OCI-M1 (cell line): ENCODE data around the gene SMYD3.
"Not testable (repeated sequence)": the region's sequence is repeated elsewhere in the genome, so short reads cannot be mapped to it uniquely, and the experiment has no call there.

Experiments
- DNase-seq: peaks from one replicate; lab custom pipeline; 2025; lab: John Stamatoyannopoulos, UW

Gene SMYD3

DNA sequence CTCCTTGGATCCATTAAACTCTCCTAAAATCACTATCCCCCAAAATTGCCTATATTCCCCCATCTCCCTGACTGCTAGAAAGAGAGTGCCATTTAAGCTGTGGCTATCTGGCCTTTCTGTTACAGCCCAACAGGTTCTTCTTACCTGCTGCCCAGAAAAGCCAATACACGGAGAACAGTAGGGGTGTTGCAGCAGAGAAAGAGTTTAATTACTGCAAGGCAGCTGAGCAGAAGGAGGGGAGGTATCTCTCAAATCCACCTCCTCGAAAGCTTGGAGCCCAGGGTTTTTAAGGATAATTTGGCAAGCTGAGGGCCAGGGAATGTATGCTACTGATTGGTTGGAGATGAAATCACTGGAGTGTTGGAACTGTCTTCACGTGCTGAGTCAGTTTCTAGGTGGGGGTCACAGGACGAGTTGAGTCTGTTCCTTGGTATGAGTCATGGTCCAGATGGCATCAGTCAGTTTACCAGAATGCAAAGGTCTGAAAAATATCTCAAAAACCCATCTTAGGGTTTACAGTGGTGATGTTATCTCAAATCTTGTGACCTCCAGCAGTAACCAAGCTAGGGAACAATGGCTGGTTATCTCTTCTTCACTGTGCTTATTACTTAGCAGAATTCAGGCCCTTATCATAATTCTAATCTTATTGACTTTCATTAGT, 89.8 kb downstream of the SMYD3 start:
- no peak for DNase-seq

DNA sequence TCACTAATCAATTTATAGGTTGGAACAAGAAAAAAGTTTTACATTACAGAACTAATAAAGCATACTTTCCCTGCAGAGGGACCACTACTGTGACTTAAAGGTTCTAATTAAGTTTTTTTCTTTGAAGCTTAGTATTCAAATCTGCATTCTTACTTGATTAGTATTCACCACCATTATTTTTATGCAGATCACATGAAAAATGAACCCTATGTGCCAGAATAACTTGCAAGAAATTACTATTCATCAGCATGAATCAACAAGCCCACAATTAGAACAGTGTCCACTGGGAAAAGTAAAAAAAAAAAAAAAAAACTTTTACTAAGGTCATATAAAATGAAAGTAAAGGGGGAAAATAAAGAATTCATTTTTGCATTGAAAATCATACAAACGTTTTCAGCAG, 90.8 kb downstream of the SMYD3 start:
- DNase-seq: no peak

DNA sequence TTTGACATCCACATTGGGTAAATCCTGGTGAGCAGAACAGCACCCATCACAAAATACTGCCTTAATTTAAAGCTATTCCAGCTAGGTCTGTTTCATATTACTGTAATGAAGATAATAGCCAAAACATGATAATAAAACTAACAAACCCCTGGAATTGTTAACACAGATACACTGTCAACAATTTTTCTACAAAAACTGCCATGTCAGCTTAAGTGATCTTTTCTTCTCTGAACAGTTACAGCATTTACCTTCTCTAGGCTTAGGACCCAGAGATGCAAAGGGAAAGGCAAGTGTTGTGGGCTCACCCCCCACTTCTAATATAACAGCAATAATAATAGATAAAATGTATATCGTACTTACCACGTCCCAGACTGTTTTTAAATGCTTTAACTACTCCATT, 92.1 kb downstream of the SMYD3 start:
- no peak for DNase-seq

DNA sequence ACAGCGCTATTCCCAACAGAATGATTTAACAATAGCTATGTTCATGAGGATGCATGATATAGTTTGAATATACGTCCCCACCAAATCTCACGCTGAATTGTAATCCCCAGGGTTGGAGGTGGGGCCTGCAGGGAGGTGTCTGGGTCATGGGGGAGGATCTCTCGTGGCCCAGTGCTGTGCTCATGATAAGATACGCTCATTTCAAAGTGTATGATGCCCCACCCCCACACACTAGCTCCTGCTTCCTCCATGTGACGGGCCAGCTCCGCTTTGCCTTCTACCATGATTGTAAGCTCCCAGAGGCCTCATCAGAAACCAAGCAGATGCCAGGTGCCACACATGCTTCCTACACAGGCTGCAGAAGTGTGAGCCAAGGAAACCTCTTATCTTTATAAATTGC, 93.6 kb downstream of the SMYD3 start:
- DNase-seq: no peak

DNA sequence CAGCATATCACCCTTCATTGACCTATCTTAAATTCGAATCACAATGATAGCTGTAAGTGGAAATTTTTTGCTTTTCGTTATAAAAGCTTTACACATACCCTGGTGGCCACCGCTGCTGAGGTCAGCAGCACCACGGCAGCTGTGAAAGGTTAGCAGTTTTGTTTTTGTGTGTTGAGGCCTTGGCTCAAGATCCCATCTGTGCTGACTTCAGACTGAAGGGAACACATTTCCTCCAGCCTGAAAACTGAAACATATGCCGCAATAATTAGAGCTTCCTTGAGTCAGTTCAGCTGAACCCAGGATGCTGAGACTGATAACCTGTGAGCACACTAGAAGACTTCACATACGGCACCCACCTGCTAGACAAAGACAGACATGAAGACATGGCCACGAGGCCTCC, 103.0 kb downstream of the SMYD3 start:
- DNase-seq: no peak

DNA sequence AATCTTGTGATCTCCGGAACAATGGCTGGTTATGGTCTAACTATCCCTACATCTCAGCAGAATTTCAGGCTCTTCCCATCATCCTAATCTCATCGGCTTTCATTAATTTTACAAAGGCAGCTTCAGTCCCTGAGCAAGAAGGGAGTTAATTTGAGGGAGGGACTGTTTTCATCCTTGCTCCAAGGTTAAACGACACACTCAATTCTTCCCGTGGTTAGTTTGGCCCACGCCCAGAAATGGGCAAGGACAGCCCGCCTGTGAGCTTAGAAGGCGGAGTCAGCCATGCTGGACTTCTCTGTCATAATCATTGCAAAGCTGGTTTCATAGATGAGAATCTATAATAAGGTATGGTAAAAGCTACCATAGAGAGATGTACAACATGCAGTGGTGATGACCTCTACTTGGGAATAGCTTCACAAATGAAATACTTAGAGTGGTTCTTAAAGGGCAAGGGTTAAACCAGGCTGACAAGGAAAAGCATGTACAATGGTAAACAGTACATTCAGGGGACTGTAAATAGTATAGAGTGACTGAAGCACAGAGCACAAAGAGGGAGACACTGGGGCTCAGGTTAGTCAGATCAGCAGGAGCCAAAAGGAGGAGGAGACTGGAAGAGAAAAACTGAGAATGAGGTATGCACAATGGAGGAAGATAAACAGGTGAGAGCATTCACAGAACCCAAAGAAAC, 108.8 kb downstream of the SMYD3 start:
- peak; percentile 44 for DNase-seq

DNA sequence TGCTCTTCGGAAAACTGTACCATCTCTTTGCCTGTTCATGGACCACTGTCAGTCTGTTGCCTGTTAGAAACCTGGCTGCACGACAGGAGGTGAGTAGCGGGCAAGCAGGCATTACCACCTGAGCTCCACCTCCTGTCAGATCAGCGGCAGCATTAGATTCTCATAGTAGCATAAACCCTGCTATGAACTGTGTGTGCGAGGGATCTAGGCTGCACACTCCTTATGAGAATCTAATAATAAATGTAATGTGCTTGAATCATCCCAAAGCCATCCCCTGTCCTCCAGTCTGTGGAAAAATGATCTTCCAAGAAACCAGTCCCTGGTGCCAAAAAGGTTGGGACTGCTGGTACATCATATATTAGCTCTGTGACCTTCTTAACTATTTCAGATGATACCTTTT, 110.0 kb downstream of the SMYD3 start:
- no peak for DNase-seq

DNA sequence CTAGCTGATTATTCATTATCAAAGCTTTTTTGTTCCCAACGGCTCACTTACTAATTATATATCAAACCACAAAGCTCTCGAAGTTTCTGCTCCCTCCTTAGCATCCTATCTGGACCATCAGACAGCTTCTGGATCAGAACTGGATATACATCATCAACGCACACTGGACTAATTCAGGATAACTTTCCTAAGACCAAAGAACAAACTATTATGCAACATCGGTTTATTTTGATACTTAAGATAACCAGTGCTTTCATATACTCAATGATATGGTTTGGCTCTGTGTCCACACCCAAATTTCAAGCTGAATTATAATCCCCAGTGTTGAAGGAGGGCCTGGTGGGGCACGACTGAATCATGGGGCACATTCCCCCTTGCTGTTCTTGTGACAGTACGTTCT, 110.8 kb downstream of the SMYD3 start:
- DNase-seq: no peak

DNA sequence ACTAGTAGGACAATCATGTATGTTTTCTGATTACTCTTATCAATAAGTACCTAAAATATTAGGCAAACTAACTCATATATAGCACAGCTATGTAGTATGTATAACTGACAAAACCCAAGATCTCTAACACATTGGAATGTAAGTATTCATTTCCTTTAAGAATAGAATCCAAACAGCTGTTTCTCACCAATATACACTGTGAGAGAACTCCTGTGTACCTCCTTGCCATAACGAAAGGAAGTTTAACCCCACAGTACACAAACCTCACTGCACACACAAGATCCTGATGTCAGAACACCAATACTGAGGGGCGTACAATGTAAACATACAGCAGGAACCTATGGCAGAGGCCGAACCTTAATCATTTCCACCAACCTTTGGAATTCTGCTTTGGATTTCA, 113.0 kb downstream of the SMYD3 start:
- no peak for DNase-seq

DNA sequence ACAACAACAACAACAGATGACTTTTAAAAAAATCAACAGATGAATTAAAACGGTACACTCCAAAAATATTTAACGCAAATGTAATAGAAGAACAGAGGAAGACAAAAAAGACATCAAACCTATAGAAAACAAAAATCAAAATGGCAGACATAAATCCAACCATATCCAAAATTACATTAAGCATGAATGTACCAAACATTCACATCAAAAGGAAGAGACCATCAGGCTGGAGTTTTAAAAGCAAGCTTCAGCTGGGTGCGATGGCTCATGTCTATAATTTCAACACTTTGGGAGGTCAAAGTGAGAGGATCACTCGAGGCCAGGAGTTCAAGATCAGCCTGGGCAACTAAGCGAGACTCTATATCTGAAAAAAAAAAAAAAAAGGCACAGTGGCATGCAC, 116.2 kb downstream of the SMYD3 start:
- DNase-seq: no peak

DNA sequence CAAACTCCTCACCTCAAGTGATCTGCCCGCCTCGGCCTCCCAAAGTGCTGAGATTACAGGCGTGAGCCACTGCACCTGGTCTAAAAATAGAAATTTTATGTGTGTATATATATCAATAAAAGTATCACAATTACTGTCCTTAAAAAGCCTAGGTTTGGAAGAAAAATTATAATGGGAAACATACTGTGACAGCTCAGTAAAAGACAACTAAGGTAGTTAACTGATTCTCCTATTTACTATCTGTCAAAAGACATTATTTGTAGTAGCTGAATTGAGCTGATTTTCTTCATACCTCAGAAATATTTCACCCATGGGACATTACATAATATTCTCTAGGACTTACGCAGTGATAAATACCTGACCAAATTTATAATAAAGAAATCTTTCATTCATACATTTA, 122.5 kb downstream of the SMYD3 start:
- DNase-seq: no peak

DNA sequence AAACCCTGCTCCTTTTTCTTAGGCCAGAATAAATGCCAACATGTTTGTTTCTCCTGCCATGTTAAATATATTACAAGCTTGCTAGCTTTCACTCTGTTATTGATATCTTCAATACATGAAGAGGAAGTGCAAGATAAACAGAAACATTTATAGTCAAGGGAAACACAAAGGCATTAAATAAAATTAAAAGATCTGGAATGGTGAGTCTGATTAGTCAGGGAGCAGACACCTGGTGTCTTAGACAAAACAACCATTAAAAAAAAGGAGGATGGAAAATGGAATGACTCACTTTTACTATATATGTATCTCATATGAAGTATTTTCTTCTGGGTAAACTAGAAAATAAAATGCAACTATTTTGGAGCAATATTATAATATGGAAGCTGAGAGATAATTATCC, 123.3 kb downstream of the SMYD3 start:
- no peak for DNase-seq

DNA sequence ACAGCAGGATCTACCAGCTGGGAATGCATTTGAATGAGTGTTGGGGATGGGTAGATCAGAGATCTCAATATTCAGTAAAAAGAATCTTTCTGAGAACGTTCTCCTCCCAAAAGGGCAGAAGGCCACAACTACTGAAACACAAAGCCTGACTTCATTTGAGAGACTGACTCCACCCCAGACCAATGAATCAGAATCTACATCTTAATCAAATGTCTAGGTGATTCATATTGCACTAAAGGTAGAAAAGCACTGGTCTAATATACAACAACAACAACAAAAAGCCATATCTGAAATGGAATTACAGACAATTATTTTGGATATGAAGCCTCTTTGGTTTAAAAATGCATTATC, 123.9 kb downstream of the SMYD3 start:
- no peak for DNase-seq

DNA sequence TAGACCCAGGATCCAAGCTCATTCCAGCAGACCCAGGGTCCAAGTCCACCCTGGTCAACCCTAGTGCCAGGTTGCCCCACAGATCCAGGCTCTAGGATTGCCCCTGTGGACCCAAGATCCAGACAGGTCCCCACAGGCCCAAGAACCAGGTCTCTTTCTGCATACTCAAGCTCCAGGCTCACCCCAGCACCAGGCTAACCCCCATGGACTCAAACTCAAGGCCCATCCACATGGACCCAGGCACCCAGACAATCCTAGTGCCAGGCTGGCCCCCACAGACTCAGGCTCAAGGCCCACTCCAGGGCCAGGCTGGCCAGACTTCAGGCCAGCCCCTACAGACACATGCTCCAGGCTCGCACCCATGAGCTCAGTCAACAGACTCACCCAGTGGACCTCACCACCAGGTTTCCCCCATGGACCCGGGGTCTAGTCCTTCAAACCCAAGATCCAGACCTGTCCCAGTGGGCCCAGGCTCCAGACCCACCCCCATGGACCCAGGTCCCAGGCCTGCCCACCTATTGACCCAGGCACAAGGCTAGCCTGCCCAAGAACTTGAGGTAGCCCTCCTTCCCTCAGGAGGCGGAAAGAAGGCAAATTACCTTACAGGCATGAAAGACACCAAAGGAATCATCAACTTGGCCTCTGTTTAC, 124.4 kb downstream of the SMYD3 start:
- DNase-seq: no peak

DNA sequence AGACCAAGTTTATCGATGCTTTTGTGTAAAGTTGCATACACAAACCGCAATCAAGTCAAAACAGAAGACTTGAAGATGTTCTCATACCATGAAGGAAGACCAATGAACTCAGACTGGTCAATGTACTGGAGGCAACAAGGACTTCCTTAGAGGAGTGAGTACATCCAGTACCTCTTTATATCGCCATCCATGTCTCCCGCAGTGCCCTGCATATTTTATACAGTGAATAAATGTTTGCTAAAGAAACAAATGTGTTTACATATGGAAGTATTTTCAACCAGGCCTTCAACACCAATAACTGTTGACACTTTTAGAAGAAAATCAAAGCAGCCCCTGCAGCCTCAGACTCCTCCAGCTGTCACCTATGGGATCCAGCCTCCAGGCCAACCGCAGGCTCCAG, 125.6 kb downstream of the SMYD3 start:
- DNase-seq: no peak

DNA sequence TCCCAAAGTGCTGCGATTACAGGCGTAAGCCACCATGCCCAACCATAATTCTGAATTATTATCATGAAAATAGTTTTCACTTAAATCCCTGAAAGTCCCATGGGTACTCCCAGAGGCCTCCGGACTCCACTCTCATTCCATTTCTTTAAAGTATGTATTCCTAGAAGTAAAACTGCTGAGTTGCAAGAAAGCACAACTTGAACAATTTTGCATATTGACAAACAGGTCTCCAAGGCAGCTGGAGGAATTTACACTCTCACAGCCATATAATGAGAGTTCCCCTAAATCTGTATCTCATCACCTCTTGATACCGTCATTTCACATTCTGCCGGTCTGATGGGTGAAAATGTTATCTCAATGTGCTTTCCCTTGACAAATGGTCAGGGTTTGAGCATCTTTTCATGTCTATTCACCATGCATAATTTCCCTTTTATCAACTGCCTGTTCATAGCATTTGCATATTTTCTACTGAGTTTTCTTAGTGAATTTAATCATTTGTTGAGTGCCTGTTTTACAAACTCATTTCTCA, 129.4 kb downstream of the SMYD3 start:
- no peak for DNase-seq

DNA sequence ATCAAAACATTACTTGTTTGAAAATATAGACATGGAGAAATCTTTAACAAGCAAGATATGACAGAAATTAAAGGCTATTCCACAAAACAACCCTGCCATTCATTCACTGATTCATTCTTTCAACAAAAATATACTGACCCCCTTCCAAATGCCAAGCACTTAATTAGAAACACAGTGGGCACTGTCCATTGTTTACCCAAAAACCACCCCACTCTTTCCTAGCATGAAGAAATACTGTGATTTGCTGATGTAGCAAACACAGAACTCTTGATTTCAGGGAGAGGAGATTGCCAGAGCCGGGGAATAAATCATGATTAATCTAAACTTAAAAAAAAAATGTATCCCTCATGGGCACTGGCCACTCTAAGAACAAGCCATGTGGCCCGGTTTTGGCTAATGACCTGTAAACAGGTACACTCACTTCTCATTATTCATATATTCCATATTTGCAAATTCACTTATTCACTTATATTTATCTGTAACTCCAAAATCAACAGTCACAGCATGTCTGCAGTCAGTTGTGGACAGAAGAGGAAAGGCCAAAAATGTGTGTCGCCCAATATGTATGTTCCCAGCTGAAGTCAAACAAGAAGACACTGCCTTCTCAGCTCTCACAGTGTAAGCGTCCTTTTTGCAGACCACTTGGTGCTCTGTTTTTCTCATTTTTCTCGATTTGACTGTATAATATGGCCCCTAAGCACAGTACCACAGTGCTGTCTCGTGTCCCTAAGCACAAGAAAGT, 133.1 kb downstream of the SMYD3 start:
- no peak for DNase-seq

DNA sequence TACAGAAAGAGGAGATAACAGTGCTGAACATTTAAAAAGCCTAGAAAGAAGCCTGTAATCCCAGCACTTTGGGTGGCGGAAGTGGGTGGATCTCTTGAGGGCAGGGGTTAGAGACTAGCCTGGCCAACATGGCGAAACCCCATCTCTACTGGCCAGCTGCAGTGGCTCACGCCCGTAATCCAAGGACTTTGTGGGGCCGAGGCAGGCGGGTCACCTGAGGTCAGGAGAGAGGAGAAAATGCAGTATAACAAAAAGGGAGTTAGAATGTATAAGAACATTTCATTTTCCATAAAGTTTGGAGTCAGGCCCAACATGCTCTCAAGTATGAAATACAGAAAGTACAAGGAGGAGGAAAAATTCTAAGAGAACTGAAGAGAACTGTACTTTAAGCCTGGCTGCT, 134.5 kb downstream of the SMYD3 start:
- DNase-seq: no peak

DNA sequence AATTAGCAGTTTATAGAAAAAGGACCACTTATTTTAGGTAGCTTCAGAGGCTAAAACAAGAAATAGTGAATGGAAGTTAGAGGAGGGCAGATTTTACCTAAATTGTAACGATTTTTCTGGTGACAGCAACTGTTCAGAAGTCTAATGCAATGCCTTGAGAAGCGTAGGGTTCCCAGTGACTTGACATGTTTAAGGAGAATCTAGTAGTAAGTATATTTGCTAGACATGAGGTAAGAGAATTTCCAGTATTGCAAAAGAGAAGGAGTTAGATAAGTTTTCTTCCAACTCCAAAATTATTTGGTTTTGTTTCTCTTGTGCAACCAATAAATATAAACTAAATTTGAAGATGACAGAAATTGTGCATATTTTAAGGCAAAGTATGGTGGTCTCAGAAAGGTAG, 140.0 kb downstream of the SMYD3 start:
- DNase-seq: no peak

DNA sequence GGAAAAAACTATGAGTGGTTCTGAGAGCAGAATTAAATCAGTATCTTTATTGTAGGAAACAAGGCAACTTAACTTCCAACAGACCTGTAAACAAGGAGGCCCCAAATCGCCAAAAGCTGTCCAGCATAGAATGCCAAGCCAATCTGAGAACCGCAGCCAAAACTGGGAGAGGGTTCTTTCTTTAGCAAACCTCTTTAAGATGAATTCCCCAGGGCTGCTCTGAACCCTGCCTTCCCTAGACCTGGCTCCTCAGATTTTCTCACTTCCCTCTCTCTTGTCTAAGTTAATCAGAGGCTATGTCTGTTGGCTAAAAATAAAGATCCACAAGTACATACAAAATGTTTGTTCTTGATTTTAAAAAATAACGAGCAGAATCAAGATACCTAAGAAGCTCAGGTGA, 141.4 kb downstream of the SMYD3 start:
- DNase-seq: no peak

DNA sequence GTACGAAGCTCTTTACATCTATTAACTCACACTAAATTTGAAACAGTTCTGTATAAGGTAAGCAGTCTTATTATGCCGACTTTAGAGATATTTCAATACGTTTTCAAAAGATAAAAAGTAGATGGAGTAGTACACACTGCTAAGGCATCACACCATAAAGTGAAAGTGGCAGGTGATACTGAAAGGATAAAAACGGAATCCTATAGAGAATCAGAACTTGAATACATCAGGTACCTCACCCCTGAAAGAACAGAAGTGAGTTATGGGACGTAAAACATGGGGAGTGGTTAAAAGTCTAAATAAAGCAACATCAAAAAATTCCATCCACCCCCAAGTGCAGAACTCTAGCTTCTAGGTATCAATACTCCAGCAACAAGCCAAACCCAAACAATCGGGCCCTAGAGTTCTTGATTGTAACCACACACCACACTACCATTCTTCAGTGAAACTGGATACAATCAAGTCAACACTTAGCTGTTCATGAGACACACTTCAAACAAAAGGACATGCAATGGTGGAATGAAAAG, 142.6 kb downstream of the SMYD3 start:
- DNase-seq: no peak

DNA sequence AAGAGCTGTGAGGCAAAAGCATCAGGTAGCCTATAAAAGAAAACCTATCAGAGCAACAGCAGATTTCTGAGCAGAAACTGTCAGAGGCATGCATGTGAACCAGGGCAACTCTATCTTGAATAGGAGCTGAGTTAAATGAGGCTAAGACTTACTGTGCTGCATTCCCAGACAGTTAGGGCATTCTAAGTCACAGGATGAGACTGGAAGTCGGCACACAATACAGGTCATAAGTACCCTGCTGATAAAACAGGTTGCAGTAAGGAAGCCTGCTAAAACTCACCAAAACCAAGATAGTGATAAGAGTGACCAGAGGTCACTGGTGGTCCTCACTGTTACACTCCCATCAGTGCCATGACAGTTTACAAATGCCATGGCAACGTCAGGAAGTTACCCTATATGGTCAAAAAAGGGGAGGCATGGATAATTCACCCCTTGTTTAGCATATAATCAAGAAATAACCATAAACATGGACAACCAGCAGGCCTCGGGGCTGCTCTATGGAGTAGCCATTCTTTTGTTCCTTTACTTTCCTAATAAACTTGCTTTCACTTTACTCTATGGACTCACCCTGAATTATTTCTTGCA, 150.0 kb downstream of the SMYD3 start:
- not testable (repeated sequence) for DNase-seq
